Endothelial cell of umbilical vein (primary cell): ENCODE results near the gene NKX2-3. TPM values are rescaled to one million over a fixed set of nuclear protein-coding genes. Genes with fewer than 3 reads are reported as not detected.

Experiments used
- BruUV-seq: library from RNA; stranded (reverse); fragments of 400-500 nt; replicated peaks from 2 replicates; lab custom pipeline; 2021; lab: Mats Ljungman, UMichigan
- CTCF ChIA-PET: fragments of 300-600, 350-600 bp; sonication (Branson Sonifier 250); formaldehyde crosslinking; loops from one replicate; lab custom pipeline; 2021; ENCODE audit warnings: antibody characterized with exemption, inconsistent platforms; lab: Charles Lee
- POLR2A ChIA-PET: fragments of 300-600, 350-600 bp; sonication (Branson Sonifier 250); formaldehyde crosslinking; loops from one replicate; lab custom pipeline; 2021; ENCODE audit warnings: antibody characterized with exemption, inconsistent platforms; lab: Charles Lee
- DNase-seq: peaks from one replicate; pipeline ENCODE4 v3.0.0-alpha.2; 2011; ENCODE audit warnings: low read depth, low spot score
- FAIRE-seq: peaks from 2 replicates; lab custom pipeline; 2011; peaks lifted over from hg19 to GRCh38; lab: Jason Lieb, UNC
- H2AFZ ChIP-seq: 2 replicates; pipeline ENCODE4 v1.6.0; 2012; ENCODE audit warnings: low read depth, low read length, control low read depth, inconsistent platforms
- H3K27ac ChIP-seq: 2 replicates; pipeline ENCODE4 v1.5.1; 2011; ENCODE audit warnings: low read depth, mild to moderate bottlenecking, control low read depth, low read length, moderate library complexity; ENCODE audit not compliant: insufficient read depth
- H3K27me3 ChIP-seq, 2 experiments: 2 replicates each; pipeline versions ENCODE4 v1.6.0 to v1.6.1; 2011; ENCODE audit warnings: low read length in 2 of 2, mixed read lengths in 1 of 2; ENCODE audit not compliant: control insufficient read depth in 2 of 2, insufficient read depth in 2 of 2
- H3K36me3 ChIP-seq, 2 experiments: 2 replicates in 1 of 2; 3 replicates in 1 of 2; pipeline ENCODE4 v1.5.1; 2011; ENCODE audit warnings: low read length in 2 of 2, mild to moderate bottlenecking in 1 of 2, moderate library complexity in 1 of 2; ENCODE audit not compliant: control insufficient read depth in 2 of 2, insufficient read depth in 2 of 2; ENCODE audit errors: extremely low read depth in 1 of 2
- H3K4me1 ChIP-seq: 3 replicates; pipeline ENCODE4 v1.5.1; 2011; ENCODE audit warnings: mild to moderate bottlenecking, low read length; ENCODE audit not compliant: control insufficient read depth, insufficient read depth; ENCODE audit errors: extremely low read depth
- H3K4me2 ChIP-seq: 2 replicates; pipeline ENCODE4 v1.6.1; 2011; ENCODE audit warnings: low read length, control low read depth, mixed read lengths; ENCODE audit not compliant: insufficient read depth
- H3K4me3 ChIP-seq, 3 experiments: fragments of 200-600 bp in 1 of 3; sonication (generic), shearing (Covaris generic) in 1 of 3; replicated peaks in 1 of 3; 2 replicates each; pipeline ENCODE4 v1.5.1; 2011 to 2016; ENCODE audit warnings: control low read depth in 3 of 3, low read length in 3 of 3, mild to moderate bottlenecking in 2 of 3, inconsistent platforms in 1 of 3, low read depth in 1 of 3, moderate library complexity in 1 of 3; ENCODE audit not compliant: insufficient read depth in 1 of 3
- H3K79me2 ChIP-seq: 2 replicates; pipeline ENCODE4 v1.6.0; 2012; ENCODE audit warnings: low read length, inconsistent platforms; ENCODE audit not compliant: control insufficient read depth, insufficient read depth
- H3K9ac ChIP-seq: replicated peaks from 2 replicates; pipeline ENCODE3; 2011; ENCODE audit warnings: low read length, control low read depth; ENCODE audit not compliant: insufficient read depth; ENCODE audit errors: extremely low read depth
- H3K9me1 ChIP-seq: replicated peaks from 3 replicates; pipeline ENCODE4 v1.6.0; 2011; ENCODE audit warnings: mild to moderate bottlenecking, low read length; ENCODE audit not compliant: control insufficient read depth, insufficient read depth; ENCODE audit errors: extremely low read depth
- H3K9me3 ChIP-seq: replicated peaks from 2 replicates; pipeline ENCODE4 v1.5.1; 2012; ENCODE audit warnings: low read length, inconsistent platforms; ENCODE audit not compliant: control insufficient read depth, insufficient read depth
- H4K20me1 ChIP-seq: replicated peaks from 2 replicates; pipeline ENCODE3; 2011; ENCODE audit warnings: mild to moderate bottlenecking, low read length; ENCODE audit not compliant: control insufficient read depth, insufficient read depth; ENCODE audit errors: extremely low read depth
- EZH2 ChIP-seq: IDR thresholded peaks from 2 replicates; pipeline ENCODE4 v1.6.1; 2012; ENCODE audit warnings: borderline replicate concordance, low read depth, mild to moderate bottlenecking, moderate library complexity, low read length, inconsistent platforms; ENCODE audit not compliant: severe bottlenecking
- FOS ChIP-seq: IDR thresholded peaks from 2 replicates; pipeline ENCODE4 v1.6.1; 2011; ENCODE audit warnings: mild to moderate bottlenecking, low read length, moderate library complexity, borderline replicate concordance; ENCODE audit not compliant: insufficient read depth
- GATA2 ChIP-seq: IDR thresholded peaks from 2 replicates; pipeline ENCODE4 v1.7.0; 2011; ENCODE audit warnings: low read depth, mild to moderate bottlenecking, moderate library complexity, mixed read lengths, low read length; ENCODE audit not compliant: insufficient read length, insufficient read depth
- JUN ChIP-seq: IDR thresholded peaks from 2 replicates; pipeline ENCODE4 v1.6.1; 2011; ENCODE audit warnings: borderline replicate concordance, low read depth; ENCODE audit not compliant: insufficient read length, insufficient read depth
- MAX ChIP-seq: IDR thresholded peaks from 2 replicates; pipeline ENCODE4 v1.6.1; 2011; ENCODE audit not compliant: insufficient read depth, insufficient read length
- MYC ChIP-seq: IDR thresholded peaks from one replicate; pipeline ENCODE4 v1.6.1; 2011; ENCODE audit warnings: mild to moderate bottlenecking, low read depth, low read length
- POLR2A ChIP-seq: IDR thresholded peaks from 2 replicates; pipeline ENCODE4 v1.6.1; 2012; ENCODE audit warnings: low read depth, mild to moderate bottlenecking, control low read depth, low read length
- POLR2AphosphoS5 ChIP-seq: IDR thresholded peaks from 2 replicates; pipeline ENCODE4 v1.6.1; 2012; ENCODE audit warnings: low read depth, mild to moderate bottlenecking, control low read depth, low read length, moderate library complexity; ENCODE audit not compliant: insufficient read depth
- dilution Hi-C: fragments of 300-500 bp; cut with MboI; formaldehyde crosslinking; loops from one replicate; pipeline ENCODE4 v1.15.0; 2019; ENCODE audit warnings: low sequenced_read_pairs; ENCODE audit not compliant: extremely low pct_ligation_motif_present
- intact Hi-C: fragments of 100-400 bp; cut with micrococcal nuclease; formaldehyde crosslinking; loops from one replicate; pipeline ENCODE4 v1.10.0; 2022
- polyA plus RNA-seq, 4 experiments: library from polyadenylated mRNA; depleted of rRNA in 3 of 4; stranded (reverse) in 3 of 4; unstranded in 1 of 4; fragments of >200 nt; gene quantifications; 2 replicates each; pipeline versions ENCODE4 v1.2.1 to v1.2.3, GENCODE V29; 2011 to 2012; ENCODE audit warnings: missing spikeins in 1 of 4
- total RNA-seq: library from RNA; stranded (reverse); gene quantifications from 2 replicates; pipeline ENCODE4 v1.2.3, GENCODE V29; 2021
- TF ChIP-seq, protein P1 (sequence below), 2 donors: IDR thresholded peaks; 1 replicate in 1 of 2; 2 replicates in 1 of 2; pipeline ENCODE4 v1.5.1; 2011; ENCODE audit warnings: low read length in 2 of 2, mild to moderate bottlenecking in 2 of 2, moderate library complexity in 2 of 2, control low read depth in 1 of 2, inconsistent platforms in 1 of 2, low read depth in 1 of 2; ENCODE audit not compliant: insufficient read depth in 1 of 2; ENCODE audit errors: extremely low read depth in 1 of 2

NKX2-3 gene
- total and polyA plus RNA-seq, 2 donors (not counting 3 experiments of a cell fraction or from before 2014, with no cell fraction given): not detected

GRCh38 chr10:99565166-99565565, 32.4 kb downstream of the NKX2-3 start:
- CTCF ChIA-PET: interaction anchor here (1.2 kb wide), 1 partner anchor 47 kb away, joined by 3 read pairs; no protein-coding TSS in a partner anchor
- no peak overlapping the region for H3K27ac ChIP-seq

More at GRCh38 chr10:99565166-99565565, 32.4 kb downstream of the NKX2-3 start:
- Histone ChIP-seq H3K4me2 (no peak overlapping the region), H3K4me1 (no peaks in the 10 kb centered on the region), H3K27me3 (peaks cover 8 to 11% of the 10 kb centered on the region in 2 experiments), H3K9ac (no peak overlapping the region), H3K4me3 (no peak overlapping the region), H3K79me2 (no peaks in the 10 kb centered on the region), H3K9me3 (no peaks in the 10 kb centered on the region), H3K9me1 (no peaks in the 10 kb centered on the region), H3K36me3 (no peaks in the 10 kb centered on the region), H4K20me1 (no peaks in the 10 kb centered on the region), H2AFZ (no peak overlapping the region)
- intact Hi-C loops (no loop called here), dilution Hi-C loops (no loop called here)
- TF ChIP-seq MYC (no peak), EZH2 (no peak), POLR2A (no peak), MAX (no peak), JUN (no peak), GATA2 (no peak), POLR2AphosphoS5 (no peak), FOS (no peak)
- TF ChIP-seq, protein P1, sequence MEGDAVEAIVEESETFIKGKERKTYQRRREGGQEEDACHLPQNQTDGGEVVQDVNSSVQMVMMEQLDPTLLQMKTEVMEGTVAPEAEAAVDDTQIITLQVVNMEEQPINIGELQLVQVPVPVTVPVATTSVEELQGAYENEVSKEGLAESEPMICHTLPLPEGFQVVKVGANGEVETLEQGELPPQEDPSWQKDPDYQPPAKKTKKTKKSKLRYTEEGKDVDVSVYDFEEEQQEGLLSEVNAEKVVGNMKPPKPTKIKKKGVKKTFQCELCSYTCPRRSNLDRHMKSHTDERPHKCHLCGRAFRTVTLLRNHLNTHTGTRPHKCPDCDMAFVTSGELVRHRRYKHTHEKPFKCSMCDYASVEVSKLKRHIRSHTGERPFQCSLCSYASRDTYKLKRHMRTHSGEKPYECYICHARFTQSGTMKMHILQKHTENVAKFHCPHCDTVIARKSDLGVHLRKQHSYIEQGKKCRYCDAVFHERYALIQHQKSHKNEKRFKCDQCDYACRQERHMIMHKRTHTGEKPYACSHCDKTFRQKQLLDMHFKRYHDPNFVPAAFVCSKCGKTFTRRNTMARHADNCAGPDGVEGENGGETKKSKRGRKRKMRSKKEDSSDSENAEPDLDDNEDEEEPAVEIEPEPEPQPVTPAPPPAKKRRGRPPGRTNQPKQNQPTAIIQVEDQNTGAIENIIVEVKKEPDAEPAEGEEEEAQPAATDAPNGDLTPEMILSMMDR (IDR thresholded peaks at IDR 0.05; ENCODE audit: extremely low read depth in 1 of 2, insufficient read depth in 1 of 2, low read depth in 1 of 2, low read length in 2 of 2): no peak
- DNase-seq (no peak), FAIRE-seq (no peak)
- BruUV-seq: no TSS peak
- POLR2A ChIA-PET: interaction anchor here (0.7 kb wide), 1 partner anchor 333 kb away, joined by 6 read pairs; no protein-coding TSS in a partner anchor
